Embryonic facial prominence (tissue), 1 donor: Measurements from ENCODE around the gene PLK5.

Experiments
- DNase-seq: peaks from one replicate; pipeline ENCODE4 v3.0.0-alpha.2; 2016; ENCODE audit errors: extremely low spot score

The PLK5 gene

DNA sequence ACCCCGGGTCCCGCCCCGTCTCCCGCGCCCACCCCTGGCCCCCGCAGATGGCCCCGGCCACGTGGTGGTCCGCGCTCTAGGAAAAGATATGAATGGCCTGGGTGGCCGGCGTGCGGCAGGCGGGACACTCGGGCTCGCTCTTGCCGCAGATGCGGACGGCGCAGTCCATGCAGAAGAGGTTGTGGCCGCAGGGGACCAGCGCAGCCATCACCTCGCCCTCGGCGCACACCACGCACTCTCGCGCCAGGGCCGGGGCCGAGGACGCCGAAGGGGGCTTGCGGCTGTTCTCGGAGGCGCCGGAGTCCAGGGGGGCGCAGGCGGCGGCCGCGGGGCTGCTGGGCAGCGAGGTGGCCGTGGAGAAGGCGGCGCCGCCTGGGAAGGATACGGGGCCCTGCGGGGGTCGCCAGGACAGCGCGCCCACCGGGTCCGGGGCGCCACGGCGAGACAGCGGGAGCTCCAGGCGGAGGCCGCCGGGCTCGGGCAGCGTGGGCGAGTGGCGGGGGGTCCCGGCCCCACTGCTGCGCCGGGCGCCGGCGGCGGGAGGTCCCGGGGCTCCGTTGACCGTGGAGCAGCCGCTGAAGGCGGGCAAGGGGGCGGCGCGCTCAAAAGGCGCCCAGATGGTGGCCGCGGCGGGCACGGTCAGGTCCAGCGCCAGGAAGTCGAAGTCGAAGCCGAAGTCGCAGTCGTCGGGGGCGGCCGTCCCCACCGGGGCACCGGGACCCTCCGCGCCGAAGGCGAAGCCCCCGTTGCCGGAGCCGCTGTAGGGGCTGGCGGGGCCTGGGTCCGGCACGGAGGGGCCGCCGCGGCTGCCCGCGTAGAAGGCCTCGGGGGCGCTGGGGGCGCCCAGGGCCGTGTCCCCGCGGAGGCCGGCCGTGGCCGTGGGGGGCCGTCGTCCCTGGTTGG, 31.9 kb downstream of the PLK5 start:
- DNase-seq, result no peak

DNA sequence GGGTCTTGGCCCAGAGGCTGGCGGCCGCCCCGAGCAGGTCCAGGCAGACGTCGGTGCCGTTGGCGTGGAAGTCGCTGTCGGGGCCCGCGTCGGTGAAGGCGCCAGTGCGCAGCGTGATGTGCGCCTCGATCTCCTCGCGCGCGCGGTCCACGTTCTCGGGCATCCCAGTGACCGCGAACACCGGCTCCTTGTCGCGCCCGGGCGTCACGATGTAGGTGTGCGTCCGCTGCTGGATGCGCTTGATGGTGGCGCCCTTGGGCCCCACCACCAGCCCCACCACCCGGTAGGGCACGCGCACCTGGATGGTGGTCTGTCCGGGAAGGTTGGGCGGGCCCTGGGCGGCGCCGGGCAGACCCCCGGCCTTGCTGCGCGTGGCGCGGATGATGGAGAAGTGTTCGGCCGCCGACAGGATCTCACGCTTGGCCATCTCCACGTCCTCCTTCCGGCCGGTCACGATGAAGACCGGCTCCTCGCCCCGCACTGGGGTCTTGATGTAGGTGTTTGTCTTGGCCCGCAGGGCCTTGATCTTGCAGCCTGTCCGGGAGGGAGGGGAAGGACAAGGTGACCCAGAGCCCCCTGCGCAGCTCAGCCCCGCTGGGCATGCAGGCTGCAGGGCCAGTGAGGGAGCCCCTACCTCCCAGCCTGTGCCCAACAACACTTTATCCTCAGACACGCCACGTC, 32.7 kb downstream of the PLK5 start:
- DNase-seq, result no peak

DNA sequence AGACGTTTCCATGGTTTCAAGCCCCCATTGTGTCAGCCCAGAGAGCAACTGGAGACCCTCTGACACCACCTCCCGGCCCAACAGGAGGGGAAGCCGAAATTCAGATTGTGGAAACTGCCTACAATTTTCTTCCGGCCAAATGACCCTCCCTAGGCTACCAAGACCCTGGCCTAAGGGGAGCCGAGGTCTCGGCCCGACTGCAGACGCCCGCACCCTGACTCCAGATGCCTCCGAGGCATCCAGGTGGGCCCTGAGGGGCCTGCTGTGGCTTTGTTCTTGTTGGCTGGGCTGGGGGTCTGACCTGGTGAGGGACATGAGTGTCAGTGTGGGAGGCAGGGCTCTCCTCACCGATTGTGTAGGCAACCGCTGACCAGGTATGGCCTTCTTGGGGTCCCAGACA, 34.7 kb downstream of the PLK5 start:
- no peak for DNase-seq

DNA sequence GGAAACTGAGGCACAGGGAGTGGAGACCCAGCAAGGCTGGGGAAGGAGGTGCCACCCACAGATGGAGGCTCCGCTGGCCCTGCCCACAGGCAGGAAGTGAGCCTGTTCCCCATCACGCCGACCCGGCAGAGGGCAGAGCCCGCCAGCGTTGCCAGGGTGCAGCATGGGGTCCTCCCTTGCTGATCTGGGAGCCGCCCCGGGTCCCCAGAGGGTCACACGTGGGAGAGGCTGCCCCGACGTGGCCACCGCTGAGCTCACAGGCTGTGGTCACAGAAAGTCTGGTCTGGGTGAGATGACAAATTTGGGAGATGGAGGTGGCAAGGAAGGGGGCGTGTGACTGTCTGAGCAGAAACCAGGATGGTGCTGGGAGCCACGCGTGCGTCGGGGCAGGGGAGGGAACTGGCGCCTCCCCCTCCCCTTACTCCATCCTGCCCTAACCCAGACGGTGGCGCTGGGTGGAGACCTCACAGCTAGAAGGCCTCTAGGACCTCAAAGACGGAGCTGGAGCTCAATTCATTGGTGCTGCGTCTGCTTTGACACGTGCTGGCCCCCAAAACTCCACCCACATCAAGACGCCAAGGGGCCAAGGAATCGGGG, 36.5 kb downstream of the PLK5 start:
- no peak for DNase-seq

DNA sequence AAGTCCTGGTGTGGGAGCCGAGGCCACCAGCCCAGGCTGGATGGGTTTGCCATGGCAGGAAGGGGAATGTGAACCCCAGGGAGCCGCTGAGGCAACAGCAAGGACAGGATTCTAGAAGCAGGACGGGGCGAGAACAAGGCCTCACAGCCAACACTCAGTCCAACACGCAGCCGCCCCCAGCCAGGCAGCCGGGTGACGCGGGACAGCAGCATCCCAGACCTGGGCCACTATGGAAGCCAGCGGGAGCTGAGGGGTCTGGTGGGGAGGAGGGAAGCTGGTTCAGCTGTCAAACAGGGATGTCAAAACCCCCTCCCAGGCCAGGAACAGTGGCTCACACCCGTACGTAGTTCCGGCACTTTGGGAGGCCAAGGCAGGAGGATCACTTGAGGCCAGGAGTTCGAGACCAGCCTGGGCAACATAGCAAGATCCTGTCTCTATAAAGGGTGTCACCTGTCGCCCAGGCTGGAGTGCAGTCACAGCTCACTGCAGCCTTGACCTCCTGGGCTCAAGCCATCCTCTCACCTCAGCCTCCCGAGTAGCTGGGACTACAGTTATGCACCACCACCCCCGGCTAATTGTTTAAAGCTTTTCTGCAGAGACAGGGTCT, 37.5 kb downstream of the PLK5 start:
- no peak for DNase-seq

DNA sequence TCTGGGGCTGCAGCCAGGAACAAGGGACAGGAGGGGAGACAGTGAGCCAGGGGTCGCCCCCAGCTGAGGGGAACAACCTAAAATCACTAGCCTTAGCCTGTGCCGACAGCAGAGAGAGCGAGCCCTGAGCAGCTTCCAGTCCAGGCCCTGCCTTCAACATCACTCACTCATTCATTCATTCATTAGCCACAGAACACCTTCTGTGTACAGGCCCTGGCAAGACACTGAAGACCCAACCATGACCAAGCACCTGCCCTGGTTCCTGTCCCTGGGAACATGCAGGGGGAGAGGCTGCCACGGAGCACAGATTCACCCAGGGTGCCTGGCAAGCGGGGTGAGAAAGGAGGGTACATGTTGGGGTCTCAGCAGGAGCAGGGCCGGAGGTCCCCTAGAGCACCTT, 39.4 kb downstream of the PLK5 start:
- no peak for DNase-seq

DNA sequence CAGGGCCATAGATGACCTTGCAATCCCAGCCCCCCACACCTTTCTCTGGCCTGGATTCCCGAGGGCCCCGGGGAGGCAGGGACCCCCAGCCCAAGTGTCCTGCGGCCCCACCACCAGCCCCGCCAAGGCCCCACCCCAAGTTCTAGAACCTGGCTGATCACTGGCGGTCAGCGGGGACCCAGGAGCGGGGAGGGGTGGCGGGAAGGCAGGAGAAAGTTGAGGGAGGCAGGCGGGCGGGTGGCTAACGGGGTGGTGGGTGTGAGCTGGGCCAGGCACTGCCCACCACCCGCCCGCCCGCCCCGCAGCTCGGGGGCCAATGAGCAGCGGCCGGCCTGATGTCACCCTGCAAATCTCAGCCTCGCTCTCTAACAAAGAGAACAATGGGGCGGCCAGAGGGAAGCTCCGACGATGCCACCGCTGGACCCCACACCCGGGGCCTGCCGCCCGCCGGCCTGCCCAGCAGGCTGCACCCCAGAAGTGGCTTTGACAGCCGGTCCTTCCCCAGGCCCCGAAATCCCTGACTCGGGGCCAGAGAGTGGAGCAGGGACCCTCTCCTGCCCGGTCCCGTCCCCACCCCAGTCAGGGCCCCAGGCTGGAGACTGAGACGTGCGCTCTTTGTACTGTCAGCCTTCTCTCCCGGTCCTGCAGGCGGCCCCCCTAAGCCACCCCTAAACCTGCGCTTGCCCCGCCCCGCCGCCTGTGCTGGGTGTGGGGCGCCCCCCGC, 42.7 kb downstream of the PLK5 start:
- DNase-seq, result peak; percentile 71

DNA sequence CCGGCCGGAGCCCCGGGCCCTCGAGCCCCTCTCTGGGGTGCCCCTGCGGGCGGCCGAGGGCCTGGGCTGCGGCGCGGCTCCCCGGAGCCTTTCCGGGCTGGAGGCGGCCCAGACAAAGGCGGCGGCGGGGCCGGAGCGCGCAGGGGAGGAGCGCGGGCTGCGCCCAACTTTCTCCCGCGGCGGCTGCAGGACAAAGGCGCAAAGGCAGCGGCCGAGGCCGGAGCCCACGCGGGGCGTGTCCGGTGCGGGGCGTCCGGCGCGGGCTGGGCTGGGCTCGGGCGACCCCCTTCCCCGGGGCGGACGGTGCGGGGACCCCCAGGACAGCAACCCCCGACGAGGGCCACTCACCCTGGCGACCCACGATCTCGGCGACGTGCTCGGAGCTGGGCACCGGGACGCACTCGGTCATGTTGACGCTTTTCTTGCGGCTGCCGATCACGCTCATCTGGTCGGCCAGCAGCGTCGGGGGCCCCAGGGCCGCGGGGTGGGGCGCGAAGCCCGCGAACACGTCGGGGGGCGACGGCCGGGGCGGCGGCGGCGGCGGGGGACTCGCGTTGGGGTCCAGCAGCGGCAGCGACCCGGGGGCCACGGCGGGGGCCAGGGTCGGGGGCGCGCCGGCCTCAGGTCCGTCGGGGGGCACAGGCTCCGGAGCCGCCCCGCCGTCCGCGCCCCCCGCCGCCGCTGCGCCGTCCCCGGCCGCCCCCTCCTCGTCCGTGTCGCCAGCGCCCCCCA, 43.4 kb downstream of the PLK5 start:
- no peak for DNase-seq

DNA sequence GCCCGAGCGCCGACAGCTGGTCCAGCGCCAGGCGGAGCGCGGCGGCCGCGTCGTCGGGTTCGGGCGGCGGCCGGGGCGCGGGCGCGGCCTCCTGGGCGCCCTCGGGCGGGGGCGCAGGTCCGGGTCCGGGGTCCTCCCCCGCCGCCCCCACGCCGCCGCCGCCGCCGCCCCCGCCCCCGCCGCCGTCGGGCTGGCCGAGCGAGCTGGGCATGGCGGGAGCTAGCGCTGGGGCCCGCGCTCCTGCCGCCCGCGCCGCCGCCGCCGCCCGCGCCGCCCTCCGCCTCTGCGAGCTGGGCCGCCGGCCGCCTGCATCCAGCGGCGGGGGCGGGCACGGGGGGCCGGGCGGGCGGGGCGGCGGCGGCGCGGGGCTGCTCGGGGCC, 44.0 kb downstream of the PLK5 start:
- DNase-seq, result no peak

DNA sequence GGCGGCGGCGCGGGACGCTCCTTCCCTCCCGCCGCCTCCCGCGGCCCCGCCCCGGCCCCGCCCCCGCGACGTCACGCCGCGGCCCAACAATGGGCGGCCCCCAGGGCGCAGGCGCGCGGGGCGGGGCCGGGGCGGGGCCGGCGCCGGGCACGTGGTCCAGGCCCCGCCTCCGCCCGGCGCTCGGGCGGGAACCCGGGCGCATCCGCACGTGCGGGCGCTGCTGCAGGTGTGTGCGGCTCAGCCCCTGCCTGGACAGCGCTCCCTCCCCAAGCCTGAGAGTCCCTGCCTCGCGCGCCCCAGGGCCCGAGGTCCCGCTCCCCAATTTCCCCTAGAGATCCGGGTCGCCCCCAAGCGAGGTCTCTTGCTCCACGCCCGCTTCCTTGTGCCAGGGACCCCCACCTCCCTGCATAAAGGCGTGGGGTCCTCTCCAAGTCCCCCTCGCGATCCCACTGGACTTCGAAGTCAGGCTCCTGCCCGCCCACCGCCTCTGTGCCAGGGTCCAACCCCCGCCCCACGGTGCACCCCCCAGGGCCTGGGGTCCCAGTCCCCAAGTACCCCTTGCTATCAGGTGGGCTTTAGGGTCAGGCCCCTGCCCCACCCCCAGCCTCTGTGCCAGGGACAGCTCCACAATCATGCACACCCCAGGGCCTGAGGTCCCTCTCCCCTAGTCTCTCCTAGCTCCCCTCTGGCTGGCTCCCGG, 44.6 kb downstream of the PLK5 start, which contains the start of gene MEX3D:
Gene MEX3D, minus strand, starts transcription at position 6 of the 700 bp plus-strand sequence. CDS start 267 bp downstream, outside the sequence.
- peak; percentile 40 for DNase-seq

DNA sequence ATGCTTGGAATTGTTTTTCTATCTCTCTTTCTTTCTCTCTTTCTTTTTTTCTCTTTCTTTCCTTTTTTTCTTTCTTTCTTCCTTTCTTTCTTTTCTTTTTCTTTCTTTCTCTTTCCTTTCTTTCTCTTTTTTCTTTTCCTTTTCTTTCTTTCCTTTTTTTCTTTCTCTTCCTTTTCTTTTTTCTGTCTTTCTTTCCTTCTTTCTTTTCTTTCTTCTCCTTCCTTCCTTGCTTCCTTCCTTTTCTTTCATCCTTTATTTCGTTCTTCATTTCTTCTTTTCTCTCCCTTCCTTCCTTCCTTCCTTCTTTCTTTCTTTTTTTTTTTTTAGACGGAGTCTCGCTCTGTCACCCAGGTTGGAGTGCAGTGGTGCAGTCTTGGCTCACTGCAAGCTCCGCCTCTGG, 46.1 kb downstream of the PLK5 start:
- no peak for DNase-seq

DNA sequence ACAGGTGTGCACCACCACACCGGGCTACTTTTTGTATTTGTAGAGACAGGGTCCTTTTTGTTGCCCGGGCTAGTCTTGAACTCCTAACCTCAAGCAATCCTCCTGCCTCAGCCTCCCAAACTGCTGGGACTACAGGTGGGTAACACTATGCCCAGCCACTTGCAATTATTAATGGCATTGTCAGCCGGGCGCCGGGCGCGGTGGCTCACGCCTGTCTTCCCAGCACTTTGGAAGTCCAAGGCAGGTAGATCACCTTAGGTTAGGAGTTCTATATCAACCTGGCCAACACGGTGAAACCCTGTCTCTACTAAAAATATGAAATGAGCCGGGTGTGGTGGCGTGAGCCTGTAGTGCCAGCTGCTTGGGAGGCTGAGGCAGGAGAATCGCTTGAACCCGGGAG, 47.0 kb downstream of the PLK5 start:
- no peak for DNase-seq

DNA sequence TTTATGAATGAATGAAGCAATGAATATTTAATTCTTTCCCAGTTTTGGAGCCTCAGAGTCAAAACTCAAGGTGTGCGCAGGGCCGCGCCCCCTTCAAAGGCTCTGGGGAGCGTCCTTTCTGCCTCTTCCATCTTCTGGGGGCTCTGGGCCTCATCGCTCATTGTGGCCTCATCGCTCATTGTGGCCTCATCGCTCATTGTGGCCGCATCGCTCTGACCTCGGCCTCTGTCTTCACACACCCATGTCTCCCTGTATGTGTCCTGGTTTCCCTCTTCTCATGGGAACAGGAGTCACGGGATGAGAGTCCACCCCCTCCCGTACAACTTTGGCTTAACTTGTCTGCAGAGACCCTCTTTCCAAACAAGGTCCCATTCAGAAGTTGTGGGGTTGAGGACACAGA, 47.5 kb downstream of the PLK5 start:
- DNase-seq, result no peak

DNA sequence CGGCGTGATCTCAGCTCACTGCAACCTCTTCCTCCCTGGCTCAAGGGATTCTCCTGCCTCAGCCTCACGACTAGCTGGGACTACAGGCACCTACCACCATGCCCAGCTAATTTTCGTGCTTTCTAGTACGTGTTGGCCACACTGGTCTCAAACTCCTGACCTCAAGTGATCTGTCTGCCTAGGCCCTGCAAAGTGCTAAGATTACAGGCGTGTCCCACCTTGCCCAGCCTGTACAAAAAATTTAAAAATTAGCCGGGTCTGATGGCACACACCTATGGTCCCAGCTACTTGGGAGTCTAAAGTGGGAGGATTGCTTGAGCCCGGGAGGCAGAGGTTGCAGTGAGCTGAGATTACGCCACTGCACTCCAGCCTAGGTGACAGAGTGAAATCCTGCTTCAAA, 48.9 kb downstream of the PLK5 start:
- no peak for DNase-seq

DNA sequence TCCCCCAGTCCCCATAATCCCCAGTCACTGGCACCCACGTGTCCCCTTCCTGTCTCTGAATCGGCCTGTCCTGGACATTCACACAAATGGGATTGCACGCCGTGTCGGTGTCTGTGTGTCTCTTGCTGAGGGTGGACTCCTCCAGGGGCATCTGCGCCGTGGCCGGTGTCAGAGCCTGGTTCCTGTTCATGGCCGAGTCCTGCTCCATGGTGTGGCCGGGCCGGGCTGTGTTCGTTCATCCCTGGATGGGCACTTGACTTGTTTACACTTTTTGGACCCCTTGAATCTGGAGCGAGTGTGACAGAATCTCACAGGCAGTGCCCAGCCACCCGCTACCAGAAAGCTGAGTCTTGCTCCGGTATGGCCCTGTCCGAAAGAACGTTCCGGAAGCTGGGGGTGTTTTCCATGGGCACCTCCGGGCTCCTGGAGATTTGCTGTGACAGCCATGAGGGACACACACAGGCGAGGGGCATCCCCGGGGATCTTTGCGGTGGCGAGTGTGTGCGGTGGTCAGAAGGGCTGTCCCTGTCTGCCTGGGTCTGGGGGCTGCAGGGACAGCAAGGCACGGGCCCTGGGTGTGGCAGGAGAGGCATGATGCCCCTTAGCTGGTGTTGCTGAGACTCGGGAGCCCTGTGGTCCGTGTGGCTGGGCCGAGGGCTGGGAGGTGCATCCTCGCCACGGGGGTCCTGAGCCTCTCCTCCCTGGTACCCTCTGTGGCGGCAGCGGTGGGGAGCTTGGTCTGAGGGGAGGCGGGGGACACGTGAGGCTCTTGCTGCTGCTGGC, 50.7 kb downstream of the PLK5 start:
- DNase-seq, result no peak

DNA sequence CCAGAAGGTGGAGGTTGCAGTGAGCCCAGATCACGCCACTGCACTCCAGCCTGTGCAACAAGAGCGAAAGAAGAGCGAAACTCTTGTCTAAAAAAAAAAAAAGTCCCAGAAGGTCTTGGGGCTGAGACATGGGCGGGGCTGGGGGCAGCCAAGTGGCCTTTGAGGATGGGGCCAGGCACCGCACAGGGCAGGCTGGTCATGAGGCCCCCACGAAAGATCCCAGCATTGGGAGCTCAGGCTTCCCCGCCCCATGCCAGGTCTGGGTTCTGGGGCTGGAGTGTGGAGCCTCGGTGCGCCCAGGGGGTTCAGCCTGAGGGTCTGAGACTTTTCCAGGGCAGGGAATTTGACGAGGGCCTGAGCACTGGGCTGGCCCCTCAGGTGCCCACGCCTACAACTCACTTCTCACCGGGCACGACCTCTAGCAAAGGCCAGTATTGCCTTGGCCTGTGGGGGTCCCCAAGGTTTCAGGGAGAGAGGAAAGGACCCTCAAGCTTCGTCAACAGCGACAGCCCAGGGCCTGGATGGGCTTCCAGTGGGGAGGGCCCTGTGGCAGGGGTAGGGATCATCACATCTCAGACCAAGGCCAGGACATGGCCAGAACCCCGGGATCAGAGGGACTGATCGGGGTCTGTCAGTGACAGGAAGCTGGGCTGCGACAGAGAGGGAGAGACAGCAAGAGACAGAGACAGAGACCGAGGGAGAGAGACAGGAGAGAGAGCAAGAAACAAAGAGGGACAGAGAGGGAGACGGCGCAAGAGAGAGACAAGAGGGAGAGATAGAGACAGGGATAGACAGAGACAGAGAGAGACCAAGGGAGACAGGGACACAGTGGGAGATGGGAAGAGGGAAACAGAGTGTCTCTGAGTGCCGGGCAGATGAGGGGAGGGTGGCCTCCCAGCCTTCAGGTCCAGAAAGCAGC, 51.7 kb downstream of the PLK5 start:
- DNase-seq, result no peak

DNA sequence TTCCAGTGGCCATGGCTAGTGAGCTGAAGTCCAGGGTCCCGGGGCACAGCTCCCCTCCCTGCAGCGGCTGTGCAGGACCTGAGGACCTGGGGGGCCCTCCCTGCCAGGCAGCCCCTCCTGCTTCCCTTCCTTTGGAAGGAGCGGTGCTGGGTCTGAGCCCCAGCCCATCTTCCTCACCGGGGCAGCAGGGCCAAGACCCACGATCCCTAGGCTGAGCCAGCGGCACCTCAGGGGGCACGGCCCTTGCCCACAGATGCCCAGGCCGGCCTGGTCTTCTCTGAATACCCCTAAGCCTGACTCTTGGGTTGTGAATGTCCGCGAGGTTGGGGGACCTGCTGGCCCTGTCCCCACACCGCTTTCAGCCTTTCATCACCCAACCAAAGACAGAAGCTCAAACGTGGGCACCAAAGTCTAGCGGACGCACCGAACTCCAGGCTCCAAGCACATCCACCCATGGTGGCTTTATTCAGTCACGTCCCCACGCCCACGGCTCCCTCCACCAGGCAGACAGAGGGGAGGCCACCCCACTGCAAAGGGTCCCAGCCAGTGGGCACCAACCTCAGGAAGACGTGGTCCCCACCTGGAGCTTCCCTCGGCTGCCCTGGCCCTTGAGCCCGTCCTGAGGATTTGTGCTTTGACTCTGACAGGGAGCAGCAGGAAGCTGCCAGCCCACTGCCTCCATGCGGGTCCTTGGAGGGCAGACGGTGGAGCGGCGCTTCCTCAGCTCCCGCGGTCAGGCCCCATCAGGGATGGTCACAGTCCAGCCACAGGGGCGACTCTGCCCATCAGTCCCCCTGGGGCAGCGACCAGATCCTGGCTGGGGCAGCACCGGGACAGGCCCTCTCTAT, 52.6 kb downstream of the PLK5 start:
- no peak for DNase-seq
